Calu3 (cell line): ENCODE results near the gene SCFD2. TPM values are rescaled to one million over a fixed set of nuclear protein-coding genes. Genes with fewer than 3 reads are reported as not detected.

ENCODE experiments used
- BruUV-seq: library from RNA; stranded (reverse); fragments of 400-500 nt; replicated peaks from 2 replicates; lab custom pipeline; 2021; lab: Mats Ljungman, UMichigan
- CTCF ChIA-PET: fragments of 300-600 bp; sonication (Branson Sonifier 250); formaldehyde crosslinking; loops from one replicate; lab custom pipeline; 2022; ENCODE audit warnings: antibody characterized with exemption; lab: Charles Lee
- DNase-seq: peaks from one replicate; pipeline ENCODE4 v3.0.0; 2022
- H3K27ac Mint-ChIP-seq: one replicate; pipeline ENCODE4 v1.8.0; 2022; ENCODE audit warnings: mixed read lengths; ENCODE audit not compliant: unreplicated experiment
- H3K27me3 Mint-ChIP-seq: one replicate; pipeline ENCODE4 v1.8.0; 2022; ENCODE audit warnings: mixed read lengths; ENCODE audit not compliant: unreplicated experiment
- H3K36me3 Mint-ChIP-seq: one replicate; pipeline ENCODE4 v1.8.0; 2022; ENCODE audit warnings: mild to moderate bottlenecking, moderate library complexity, mixed read lengths; ENCODE audit not compliant: insufficient read depth, unreplicated experiment
- H3K4me1 Mint-ChIP-seq: one replicate; pipeline ENCODE4 v1.8.0; 2022; ENCODE audit warnings: mild to moderate bottlenecking, low read depth, mixed read lengths; ENCODE audit not compliant: unreplicated experiment
- H3K4me3 Mint-ChIP-seq: one replicate; pipeline ENCODE4 v1.8.0; 2022; ENCODE audit warnings: mild to moderate bottlenecking, low read depth, moderate library complexity, mixed read lengths; ENCODE audit not compliant: unreplicated experiment
- H3K9me3 Mint-ChIP-seq: one replicate; pipeline ENCODE4 v1.8.0; 2022; ENCODE audit warnings: low read depth, mixed read lengths; ENCODE audit not compliant: unreplicated experiment
- CTCF ChIP-seq: fragments of 200-600 bp; IDR thresholded peaks from one replicate; pipeline ENCODE4 v1.8.0; 2022; ENCODE audit warnings: antibody characterized with exemption; ENCODE audit not compliant: unreplicated experiment
- intact Hi-C: fragments of 100-400 bp; cut with micrococcal nuclease; formaldehyde crosslinking; loops from one replicate; pipeline ENCODE4 v1.10.0; 2022; ENCODE audit not compliant: unreplicated experiment
- total RNA-seq: library from RNA; stranded (reverse); gene quantifications from 2 replicates; pipeline ENCODE4 v1.2.3, GENCODE V29; 2022

The SCFD2 gene
- total RNA-seq, 1 experiment from 2014 or later, result 16.7 TPM

GRCh38 chr4:53193111-53193510, 172.8 kb downstream of the SCFD2 start:
- intact Hi-C loops, result loop anchor here (10.0 kb wide), 1 partner anchor 182 kb away; the partner anchor contains the start of gene FIP1L1
- Mint-ChIP-seq H3K9me3 (no peaks in the 10 kb centered on the region), H3K36me3 (no peaks in the 10 kb centered on the region), H3K27me3 (no peaks in the 10 kb centered on the region), H3K4me1 (no peaks in the 10 kb centered on the region), H3K27ac (no peak overlapping the region), H3K4me3 (no peak overlapping the region)
- TF ChIP-seq CTCF, result no peak
- no TSS peak for BruUV-seq
- CTCF ChIA-PET, result no interaction called here
- DNase-seq, result no peak

GRCh38 chr4:53192496-53192895, 173.4 kb downstream of the SCFD2 start:
- Mint-ChIP-seq H3K4me3 (no peak overlapping the region), H3K4me1 (no peaks in the 10 kb centered on the region), H3K27ac (no peak overlapping the region), H3K27me3 (no peaks in the 10 kb centered on the region), H3K9me3 (no peaks in the 10 kb centered on the region), H3K36me3 (no peaks in the 10 kb centered on the region)
- TF ChIP-seq CTCF, result no peak
- CTCF ChIA-PET, result no interaction called here
- intact Hi-C loops, result loop anchor here (10.0 kb wide), 1 partner anchor 182 kb away; the partner anchor contains the start of gene FIP1L1
- no peak for DNase-seq
- no TSS peak for BruUV-seq

GRCh38 chr4:53191997-53192396, 173.9 kb downstream of the SCFD2 start:
- no peak overlapping the region for H3K27ac Mint-ChIP-seq
- H3K27me3 Mint-ChIP-seq, result no peaks in the 10 kb centered on the region
- CTCF ChIA-PET, result no interaction called here
- no peaks in the 10 kb centered on the region for H3K9me3 Mint-ChIP-seq
- H3K4me3 Mint-ChIP-seq, result no peak overlapping the region
- BruUV-seq, result no TSS peak
- no peaks in the 10 kb centered on the region for H3K4me1 Mint-ChIP-seq
- intact Hi-C loops, result loop anchor here (10.0 kb wide), 1 partner anchor 183 kb away; the partner anchor contains the start of gene FIP1L1
- TF ChIP-seq CTCF, result no peak
- H3K36me3 Mint-ChIP-seq, result no peaks in the 10 kb centered on the region
- DNase-seq, result no peak

GRCh38 chr4:53189011-53189410, 176.8 kb downstream of the SCFD2 start:
- H3K27ac Mint-ChIP-seq, result no peak overlapping the region
- no peak for TF ChIP-seq CTCF
- H3K27me3 Mint-ChIP-seq, result no peaks in the 10 kb centered on the region
- no TSS peak for BruUV-seq
- CTCF ChIA-PET, result no interaction called here
- H3K4me3 Mint-ChIP-seq, result no peak overlapping the region
- no peaks in the 10 kb centered on the region for H3K36me3 Mint-ChIP-seq
- intact Hi-C loops, result no loop called here
- no peaks in the 10 kb centered on the region for H3K4me1 Mint-ChIP-seq
- H3K9me3 Mint-ChIP-seq, result no peaks in the 10 kb centered on the region
- DNase-seq, result no peak
